Erythroblast (primary cell): ENCODE results near the gene CAMKK1.

Experiments
- GATA1 ChIP-seq: IDR thresholded peaks from 2 replicates; pipeline ENCODE4 v1.6.1; 2011; ENCODE audit warnings: low read depth, mild to moderate bottlenecking, control low read depth, low read length, moderate library complexity
- POLR2A ChIP-seq: IDR thresholded peaks from 2 replicates; pipeline ENCODE4 v1.6.1; 2011; ENCODE audit warnings: mild to moderate bottlenecking, low read length

- TF ChIP-seq POLR2A: no peak
- no peak for TF ChIP-seq GATA1
Observed at GRCh38 chr17:3923466-3924190, 30.8 kb upstream of the CAMKK1 start.
